Keratinocyte (primary cell): Measurements from ENCODE around the gene C2orf76.

ENCODE experiments used
- CTCF ChIP-seq, 3 experiments: IDR thresholded peaks in 1 of 3; conservative IDR thresholded peaks in 1 of 3; optimal IDR thresholded peaks in 1 of 3; 2 replicates in 2 of 3; 3 replicates in 1 of 3; pipeline versions ENCODE3 to v1.5.1; 2011; ENCODE audit warnings: low read length in 3 of 3, mild to moderate bottlenecking in 3 of 3, moderate library complexity in 2 of 3, control low read depth in 1 of 3, inconsistent platforms in 1 of 3; ENCODE audit not compliant: insufficient read depth in 2 of 3; ENCODE audit errors: extremely low read depth in 1 of 3
- EZH2 ChIP-seq: IDR thresholded peaks from one replicate; pipeline ENCODE4 v1.6.1; 2012; ENCODE audit warnings: inconsistent platforms, mild to moderate bottlenecking, low read length, moderate library complexity

GRCh38 chr2:119333833-119334232, 32.8 kb downstream of the C2orf76 start:
- TF ChIP-seq CTCF (optimal IDR thresholded peaks at IDR 0.05 in 1 of 3, IDR thresholded peaks at IDR 0.05 in 1 of 3, conservative IDR thresholded peaks at IDR 0.05 in 1 of 3; ENCODE audit: extremely low read depth in 1 of 3, insufficient read depth in 2 of 3, low read length in 3 of 3) (no peak), EZH2 (no peak)
